ENCODE measurements around the gene CBL.

CBL gene

DNA sequence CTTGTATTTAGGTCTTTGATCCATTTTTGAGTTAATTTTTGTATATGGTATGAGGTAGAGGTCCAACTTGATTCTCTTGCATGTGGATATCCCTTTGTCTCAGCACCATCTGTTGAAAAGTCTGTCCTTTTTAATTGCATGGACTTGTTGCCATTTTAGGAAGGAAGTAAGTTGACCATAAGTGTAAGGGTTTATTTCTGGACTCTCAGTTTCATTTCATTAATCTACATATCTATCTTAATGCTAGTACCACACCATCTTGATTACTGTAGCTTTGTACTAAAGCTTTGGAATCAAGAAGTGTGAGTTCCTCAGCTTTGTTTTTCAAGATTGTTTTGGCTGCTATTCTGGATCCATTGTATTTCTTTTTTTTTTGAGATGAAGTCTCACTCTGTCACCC is 31.4 kb downstream of the CBL start:
- ChIA-PET CTCF (interaction anchor here (0.7 to 1.2 kb wide), 3 partner anchors 40 to 127 kb away, joined by 3 read pairs; no protein-coding TSS in a partner anchor), POLR2A (interaction anchor here (0.7 kb wide), 1 partner anchor 1096 kb away, joined by 3 read pairs; no protein-coding TSS in a partner anchor)
- no peak overlapping the region for H3K27ac ChIP-seq (ENCODE audit: extremely low read depth, low read depth, low read length)
- H3K9me3 ChIP-seq (ENCODE audit: control insufficient read depth, insufficient read depth, low read depth, low read length): no peaks in the 10 kb centered on the region
- TF ChIP-seq YY2 (tag by site-specific recombination; IDR thresholded peaks at IDR 0.05) (no peak), ZNF473 (tag by site-specific recombination; IDR thresholded peaks at IDR 0.05) (no peak), ZNF280D (tag by site-specific recombination; IDR thresholded peaks at IDR 0.05) (no peak), PRDM1 (tag by site-specific recombination; IDR thresholded peaks at IDR 0.05) (no peak), TRIM28 (IDR thresholded peaks at IDR 0.05; ENCODE audit: borderline replicate concordance, low read length) (no peak), ZNF335 (tag by site-specific recombination; conservative IDR thresholded peaks at IDR 0.05) (no peak), REPIN1 (tag by site-specific recombination; IDR thresholded peaks at IDR 0.05; ENCODE audit: low read depth) (no peak), ZFP41 (tag by site-specific recombination; IDR thresholded peaks at IDR 0.05; ENCODE audit: borderline replicate concordance) (no peak), ZSCAN5A (tag by site-specific recombination; IDR thresholded peaks at IDR 0.05) (no peak)
- TF ChIP-seq, protein P1, sequence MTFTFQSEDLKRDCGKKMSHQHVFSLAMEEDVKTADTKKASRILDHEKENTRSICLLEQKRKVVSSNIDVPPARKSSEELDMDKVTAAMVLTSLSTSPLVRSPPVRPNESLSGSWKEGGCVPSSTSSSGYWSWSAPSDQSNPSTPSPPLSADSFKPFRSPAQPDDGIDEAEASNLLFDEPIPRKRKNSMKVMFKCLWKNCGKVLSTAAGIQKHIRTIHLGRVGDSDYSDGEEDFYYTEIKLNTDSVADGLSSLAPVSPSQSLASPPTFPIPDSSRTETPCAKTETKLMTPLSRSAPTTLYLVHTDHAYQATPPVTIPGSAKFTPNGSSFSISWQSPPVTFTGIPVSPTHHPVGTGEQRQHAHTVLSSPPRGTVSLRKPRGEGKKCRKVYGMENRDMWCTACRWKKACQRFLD (tag by site-specific recombination; IDR thresholded peaks at IDR 0.05): no peak
- H3K4me3 ChIP-seq (ENCODE audit: low read depth, low read length): no peak overlapping the region
- H3K36me3 ChIP-seq (ENCODE audit: control insufficient read depth in 2 of 2, insufficient read depth in 1 of 2, low read length in 2 of 2): peaks cover 3% of the 10 kb centered on the region in 2 experiments; a peak in 2 of 3 replicates
- H3K4me1 ChIP-seq (ENCODE audit: control insufficient read depth, insufficient read depth, low read length): no peaks in the 10 kb centered on the region

DNA sequence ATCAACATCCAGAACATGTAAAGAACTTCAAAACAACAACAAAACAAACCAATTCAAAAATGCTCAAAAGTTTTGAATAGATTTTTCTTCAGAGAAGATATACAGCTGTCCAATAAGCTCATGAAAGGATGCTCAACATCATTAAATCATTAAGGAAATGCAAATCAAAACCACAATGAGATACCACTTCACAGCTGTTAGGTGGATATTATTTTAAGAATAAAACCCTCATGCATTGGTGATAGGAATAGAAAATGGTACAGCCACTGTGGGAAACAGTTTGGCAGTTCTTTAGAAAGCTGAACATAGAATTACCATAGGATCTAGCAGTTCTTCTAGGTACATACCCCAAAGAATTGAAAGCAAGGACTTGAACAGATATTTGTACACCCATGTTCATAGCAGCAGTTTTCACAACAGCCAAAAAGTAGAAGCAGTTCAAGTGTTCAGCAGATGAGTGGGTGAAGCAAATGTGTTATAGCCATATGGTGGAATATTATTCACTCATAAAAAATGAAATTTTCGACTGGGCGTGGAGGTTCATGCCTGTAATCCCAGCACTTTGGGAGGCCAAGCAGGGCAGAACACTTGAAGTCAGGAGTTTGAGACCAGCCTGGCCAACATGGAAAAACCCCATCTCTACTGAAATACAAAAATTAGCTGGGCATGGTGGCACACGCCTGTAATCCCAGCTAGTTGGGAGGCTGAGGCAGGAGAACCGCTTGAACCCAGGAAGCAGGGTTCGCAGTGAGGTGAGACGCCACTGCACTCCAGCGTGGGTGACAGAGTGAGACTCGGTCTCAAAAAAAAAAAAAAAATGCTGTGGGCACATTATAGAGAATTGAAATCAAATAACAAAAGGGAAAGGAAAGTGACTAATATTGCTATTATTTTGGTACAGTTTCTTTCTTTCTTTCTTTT is 42.9 kb downstream of the CBL start:
- no peak overlapping the region for H3K27ac ChIP-seq (ENCODE audit: extremely low read depth, low read depth, low read length)
- POLR2A ChIA-PET: interaction anchor here (0.7 to 0.9 kb wide), 2 partner anchors 43 to 1373 kb away, joined by 4 to 6 read pairs; no protein-coding TSS in a partner anchor

DNA sequence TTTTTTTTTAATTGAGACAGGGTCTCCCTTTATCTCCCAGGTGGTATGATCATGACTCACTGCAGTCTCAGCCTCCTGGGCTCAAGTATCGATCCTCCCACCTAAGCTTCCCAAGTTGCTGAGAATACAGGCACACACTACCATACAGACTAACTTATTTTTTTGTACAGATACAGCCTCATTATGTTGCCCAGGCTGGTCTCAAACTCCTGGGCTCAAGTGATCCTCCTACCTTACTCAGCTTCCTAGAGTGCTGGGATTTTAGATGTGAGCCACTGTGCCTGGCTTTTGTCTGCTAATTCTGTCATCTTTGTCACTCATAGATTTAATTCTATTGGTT is 43.5 kb downstream of the CBL start:
- Histone ChIP-seq H3K4me1 (ENCODE audit: control insufficient read depth, insufficient read depth, low read length) (no peaks in the 10 kb centered on the region; the same call in 1 of the 2 replicates), H3K27ac (ENCODE audit: extremely low read depth, low read depth, low read length) (no peak overlapping the region), H3K4me3 (ENCODE audit: low read depth, low read length) (no peak overlapping the region), H3K36me3 (ENCODE audit: control insufficient read depth in 2 of 2, insufficient read depth in 1 of 2, low read length in 2 of 2) (no peaks in the 10 kb centered on the region; a peak in 1 of 3 replicates), H3K9me3 (ENCODE audit: control insufficient read depth, insufficient read depth, low read depth, low read length) (no peaks in the 10 kb centered on the region)
- CTCF ChIA-PET: no interaction called here
- POLR2A ChIA-PET: interaction anchor here (0.9 kb wide), 1 partner anchor 43 kb away, joined by 6 read pairs; no protein-coding TSS in a partner anchor
- TF ChIP-seq BCL6B (tag by site-specific recombination; IDR thresholded peaks at IDR 0.05) (no peak), ZNF184 (tag by site-specific recombination; IDR thresholded peaks at IDR 0.05) (no peak), HOXA7 (CRISPR knock-in tag; IDR thresholded peaks at IDR 0.05; ENCODE audit: borderline replicate concordance) (no peak), KLF8 (tag by site-specific recombination; IDR thresholded peaks at IDR 0.05) (no peak), ZNF138 (tag by site-specific recombination; IDR thresholded peaks at IDR 0.05; ENCODE audit: borderline replicate concordance) (no peak), ZNF324 (tag by site-specific recombination; IDR thresholded peaks at IDR 0.05) (no peak), ZNF239 (tag by site-specific recombination; IDR thresholded peaks at IDR 0.05) (no peak), ZBTB7A (tag by site-specific recombination; IDR thresholded peaks at IDR 0.05; ENCODE audit: low read depth) (no peak), ZNF555 (tag by site-specific recombination; conservative IDR thresholded peaks at IDR 0.05) (no peak)
- TF ChIP-seq, protein P2, sequence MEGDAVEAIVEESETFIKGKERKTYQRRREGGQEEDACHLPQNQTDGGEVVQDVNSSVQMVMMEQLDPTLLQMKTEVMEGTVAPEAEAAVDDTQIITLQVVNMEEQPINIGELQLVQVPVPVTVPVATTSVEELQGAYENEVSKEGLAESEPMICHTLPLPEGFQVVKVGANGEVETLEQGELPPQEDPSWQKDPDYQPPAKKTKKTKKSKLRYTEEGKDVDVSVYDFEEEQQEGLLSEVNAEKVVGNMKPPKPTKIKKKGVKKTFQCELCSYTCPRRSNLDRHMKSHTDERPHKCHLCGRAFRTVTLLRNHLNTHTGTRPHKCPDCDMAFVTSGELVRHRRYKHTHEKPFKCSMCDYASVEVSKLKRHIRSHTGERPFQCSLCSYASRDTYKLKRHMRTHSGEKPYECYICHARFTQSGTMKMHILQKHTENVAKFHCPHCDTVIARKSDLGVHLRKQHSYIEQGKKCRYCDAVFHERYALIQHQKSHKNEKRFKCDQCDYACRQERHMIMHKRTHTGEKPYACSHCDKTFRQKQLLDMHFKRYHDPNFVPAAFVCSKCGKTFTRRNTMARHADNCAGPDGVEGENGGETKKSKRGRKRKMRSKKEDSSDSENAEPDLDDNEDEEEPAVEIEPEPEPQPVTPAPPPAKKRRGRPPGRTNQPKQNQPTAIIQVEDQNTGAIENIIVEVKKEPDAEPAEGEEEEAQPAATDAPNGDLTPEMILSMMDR (tag by site-specific recombination; IDR thresholded peaks at IDR 0.05): no peak

More for the DNA sequence above, 42.9 kb downstream of the CBL start:
- TF ChIP-seq ZNF473 (tag by site-specific recombination; IDR thresholded peaks at IDR 0.05) (no peak), ZNF146 (tag by site-specific recombination; IDR thresholded peaks at IDR 0.05) (peak; percentile 64)
- Histone ChIP-seq H3K9me3 (ENCODE audit: control insufficient read depth, insufficient read depth, low read depth, low read length) (no peaks in the 10 kb centered on the region), H3K36me3 (ENCODE audit: control insufficient read depth in 2 of 2, insufficient read depth in 1 of 2, low read length in 2 of 2) (no peaks in the 10 kb centered on the region; a peak in 1 of 3 replicates), H3K4me1 (ENCODE audit: control insufficient read depth, insufficient read depth, low read length) (no peaks in the 10 kb centered on the region; the same call in 1 of the 2 replicates), H3K4me3 (ENCODE audit: low read depth, low read length) (no peak overlapping the region)
- CTCF ChIA-PET: interaction anchor here (1.2 kb wide), 1 partner anchor 42 kb away, joined by 5 read pairs; the partner anchor contains the start of gene CBL
